GM12872 (cell line): ENCODE results near the gene SERAC1.

Experiments
- TF ChIP-seq, protein P1 (sequence below): IDR thresholded peaks from 3 replicates; pipeline ENCODE4 v1.5.1; 2011; ENCODE audit warnings: low read depth, mild to moderate bottlenecking, low read length, moderate library complexity; ENCODE audit not compliant: insufficient read depth

The SERAC1 gene

DNA sequence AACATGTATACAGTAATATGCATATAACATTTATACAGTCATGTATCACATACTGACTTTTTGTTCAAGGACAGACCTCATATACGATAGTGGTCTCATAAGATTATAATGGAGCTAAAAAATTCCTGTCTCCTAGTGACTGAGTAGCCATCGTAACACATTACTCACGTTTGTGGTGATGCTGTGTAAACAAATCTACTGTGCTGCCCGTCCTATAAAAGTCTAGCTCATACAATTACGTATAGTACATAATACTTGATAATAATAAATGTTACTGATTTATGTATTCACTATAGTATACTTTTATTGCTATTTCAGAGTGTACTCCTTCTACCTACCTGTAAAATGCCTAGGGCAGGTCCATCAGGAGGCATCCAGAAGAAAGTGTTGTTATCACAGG lies 17.4 kb downstream of the SERAC1 start:
- TF ChIP-seq, protein P1, sequence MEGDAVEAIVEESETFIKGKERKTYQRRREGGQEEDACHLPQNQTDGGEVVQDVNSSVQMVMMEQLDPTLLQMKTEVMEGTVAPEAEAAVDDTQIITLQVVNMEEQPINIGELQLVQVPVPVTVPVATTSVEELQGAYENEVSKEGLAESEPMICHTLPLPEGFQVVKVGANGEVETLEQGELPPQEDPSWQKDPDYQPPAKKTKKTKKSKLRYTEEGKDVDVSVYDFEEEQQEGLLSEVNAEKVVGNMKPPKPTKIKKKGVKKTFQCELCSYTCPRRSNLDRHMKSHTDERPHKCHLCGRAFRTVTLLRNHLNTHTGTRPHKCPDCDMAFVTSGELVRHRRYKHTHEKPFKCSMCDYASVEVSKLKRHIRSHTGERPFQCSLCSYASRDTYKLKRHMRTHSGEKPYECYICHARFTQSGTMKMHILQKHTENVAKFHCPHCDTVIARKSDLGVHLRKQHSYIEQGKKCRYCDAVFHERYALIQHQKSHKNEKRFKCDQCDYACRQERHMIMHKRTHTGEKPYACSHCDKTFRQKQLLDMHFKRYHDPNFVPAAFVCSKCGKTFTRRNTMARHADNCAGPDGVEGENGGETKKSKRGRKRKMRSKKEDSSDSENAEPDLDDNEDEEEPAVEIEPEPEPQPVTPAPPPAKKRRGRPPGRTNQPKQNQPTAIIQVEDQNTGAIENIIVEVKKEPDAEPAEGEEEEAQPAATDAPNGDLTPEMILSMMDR: no peak

DNA sequence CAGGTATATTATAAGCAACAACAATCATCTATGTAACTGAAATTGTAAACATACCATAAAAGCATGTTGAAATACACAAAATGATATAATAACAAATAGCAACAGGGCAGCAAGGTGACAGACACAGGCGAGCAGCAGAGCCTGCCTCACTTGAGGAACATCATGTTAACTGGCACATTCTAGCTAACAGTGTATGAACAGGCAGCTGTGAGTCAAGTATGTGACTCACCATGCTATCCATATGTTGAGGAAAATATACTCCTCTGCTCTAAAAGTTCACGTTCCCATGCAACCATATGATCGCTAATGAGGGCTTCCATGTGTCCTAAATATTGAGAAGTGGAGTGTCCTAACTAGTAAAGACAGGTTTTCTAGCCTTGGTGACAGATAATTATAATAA lies 18.4 kb downstream of the SERAC1 start:
- TF ChIP-seq, protein P1: no peak

DNA sequence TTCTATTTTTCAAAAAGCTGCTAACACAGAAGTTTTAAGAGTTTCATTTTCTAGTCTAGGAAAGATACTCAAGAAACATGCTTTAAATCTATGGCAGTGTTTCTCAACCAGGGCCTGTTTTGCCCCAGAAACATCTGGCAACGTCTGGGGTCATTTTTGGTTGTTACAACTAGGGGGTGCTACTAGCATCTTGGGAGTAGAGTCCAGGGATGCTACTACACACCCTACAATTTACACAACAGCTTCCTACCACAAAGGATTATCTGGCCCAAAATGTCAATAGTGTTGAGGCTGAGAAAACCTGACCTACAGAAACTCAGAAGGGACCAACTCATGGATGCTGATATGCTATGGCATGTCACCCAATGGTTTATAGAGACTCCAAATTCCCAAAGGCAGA lies 24.4 kb downstream of the SERAC1 start:
- TF ChIP-seq, protein P1: peak; percentile 50; the same call in 2 of the 3 replicates

DNA sequence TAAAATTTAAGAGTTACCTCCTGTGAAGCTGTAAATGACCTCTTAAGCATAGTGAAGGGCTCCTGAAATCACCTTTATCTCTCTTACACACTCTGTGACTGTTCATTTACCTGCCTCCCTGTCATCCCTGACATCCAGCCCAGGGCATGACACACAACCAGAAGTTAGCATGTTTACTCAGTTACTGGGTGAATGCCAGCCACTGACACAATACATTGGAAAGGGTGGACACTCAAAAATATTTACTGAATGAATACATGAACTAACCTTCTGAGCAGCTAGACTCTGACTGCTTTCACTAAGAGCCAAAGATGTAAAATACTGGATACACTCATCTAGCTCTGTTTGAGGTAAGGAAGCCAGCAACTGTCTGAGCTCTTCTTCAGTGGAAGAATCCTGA lies 25.3 kb downstream of the SERAC1 start:
- TF ChIP-seq, protein P1: no peak

DNA sequence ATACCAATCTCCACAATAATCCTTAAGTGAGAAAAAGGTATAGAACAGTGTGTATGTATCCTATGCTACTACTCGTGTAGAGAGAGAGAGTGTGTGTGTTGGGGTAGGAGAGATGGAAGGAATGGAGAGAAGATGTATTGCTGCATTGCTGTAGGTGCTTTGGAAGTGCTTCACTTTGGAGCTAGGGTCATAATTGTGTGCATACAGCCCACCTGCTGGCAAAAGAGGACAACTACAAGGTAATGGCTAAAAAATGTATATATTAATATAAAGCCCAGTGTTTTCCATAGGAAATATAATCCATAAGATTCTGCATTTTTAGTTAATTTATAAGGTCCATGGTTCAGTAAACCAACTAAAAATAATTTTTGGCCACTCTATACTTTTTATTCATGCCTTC lies 36.1 kb downstream of the SERAC1 start:
- TF ChIP-seq, protein P1: peak; percentile 53; the same call in 2 of the 3 replicates

DNA sequence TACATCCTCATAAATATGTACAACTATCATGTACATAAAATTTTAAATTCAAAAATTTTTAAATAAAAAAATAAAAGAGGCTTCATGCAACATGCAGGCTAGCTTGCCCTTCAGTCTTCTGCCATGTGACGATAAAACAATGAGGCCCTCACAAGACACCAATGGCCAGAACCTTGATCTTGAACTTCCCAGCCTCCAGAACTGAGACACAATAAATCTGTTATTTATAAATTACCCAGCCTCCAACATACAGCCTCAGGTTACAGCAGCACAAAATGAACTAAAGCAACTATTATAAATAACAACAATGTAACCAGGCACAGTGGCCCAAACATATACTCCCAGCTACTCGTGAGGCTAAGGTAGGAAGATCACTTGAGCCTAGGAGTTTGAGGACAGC lies 42.8 kb downstream of the SERAC1 start:
- TF ChIP-seq, protein P1: no peak

DNA sequence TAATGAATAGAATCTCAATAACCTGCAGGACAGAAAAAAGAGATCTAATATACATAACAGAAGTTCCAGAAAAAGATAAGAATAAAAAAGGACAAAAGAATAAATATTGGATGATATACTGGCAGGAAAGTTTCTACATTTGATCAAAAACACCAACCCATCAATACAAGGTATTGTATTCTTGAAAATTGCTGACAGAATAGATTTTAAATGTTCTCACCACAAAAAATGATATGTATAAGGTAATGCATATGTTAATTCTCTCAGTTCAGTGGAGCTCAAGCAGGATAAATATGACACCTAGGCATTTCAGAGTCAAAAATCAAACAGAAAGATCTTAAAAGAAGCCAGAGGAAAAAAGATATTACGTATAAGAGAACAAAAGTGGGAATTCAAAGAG lies 43.8 kb downstream of the SERAC1 start:
- TF ChIP-seq, protein P1: no peak

- TF ChIP-seq, protein P1: no peak
Measured at GRCh38 chr6:158122048-158122447, 46.0 kb downstream of the SERAC1 start.
